COR-L47 (cell line): Measurements from ENCODE around the gene CEP85.
A peak's percentile ranks its signal among the peaks of the same experiment; 100 is the strongest.

Source experiments
- DNase-seq: peaks from one replicate; lab custom pipeline; 2025; lab: John Stamatoyannopoulos, UW

Gene CEP85

GRCh38 chr1:26278303-26278702 lies 44.3 kb downstream of the CEP85 start:
- no peak for DNase-seq

DNA sequence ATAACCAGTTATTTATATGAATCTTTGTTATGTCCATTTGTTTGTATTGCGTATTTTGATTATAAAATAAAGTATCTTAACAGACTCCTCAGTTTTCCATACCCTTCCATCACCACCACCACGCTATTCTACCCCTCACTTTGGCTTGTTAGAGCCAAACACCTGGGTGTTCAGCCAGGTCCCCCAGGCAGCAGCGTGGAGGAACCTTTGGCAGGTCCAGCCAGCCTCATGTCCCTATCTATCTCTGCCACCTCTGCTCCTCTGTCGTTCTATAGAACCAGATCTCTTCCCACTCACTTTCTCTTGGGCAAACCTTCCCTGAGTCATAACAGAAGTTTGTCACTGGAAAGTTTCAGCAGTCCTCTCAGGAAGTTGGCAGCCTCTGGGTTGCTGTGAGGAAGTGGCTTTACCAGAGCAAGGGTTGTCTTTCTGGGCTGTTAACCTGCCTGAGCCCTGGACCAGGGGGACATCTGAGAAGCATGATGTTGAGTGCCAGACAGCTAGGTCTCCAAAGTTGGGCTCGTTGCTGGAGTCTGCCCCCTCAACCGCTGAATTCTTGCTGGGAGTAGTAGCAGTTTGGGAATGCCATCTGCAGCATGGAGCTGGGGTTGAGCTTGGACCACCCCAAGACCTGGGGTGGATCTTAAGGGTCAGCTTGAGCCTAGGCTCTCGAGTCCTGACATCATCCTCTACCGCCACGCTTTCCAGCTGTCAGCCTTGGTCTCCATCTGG lies 44.9 kb downstream of the CEP85 start:
- DNase-seq: no peak

DNA sequence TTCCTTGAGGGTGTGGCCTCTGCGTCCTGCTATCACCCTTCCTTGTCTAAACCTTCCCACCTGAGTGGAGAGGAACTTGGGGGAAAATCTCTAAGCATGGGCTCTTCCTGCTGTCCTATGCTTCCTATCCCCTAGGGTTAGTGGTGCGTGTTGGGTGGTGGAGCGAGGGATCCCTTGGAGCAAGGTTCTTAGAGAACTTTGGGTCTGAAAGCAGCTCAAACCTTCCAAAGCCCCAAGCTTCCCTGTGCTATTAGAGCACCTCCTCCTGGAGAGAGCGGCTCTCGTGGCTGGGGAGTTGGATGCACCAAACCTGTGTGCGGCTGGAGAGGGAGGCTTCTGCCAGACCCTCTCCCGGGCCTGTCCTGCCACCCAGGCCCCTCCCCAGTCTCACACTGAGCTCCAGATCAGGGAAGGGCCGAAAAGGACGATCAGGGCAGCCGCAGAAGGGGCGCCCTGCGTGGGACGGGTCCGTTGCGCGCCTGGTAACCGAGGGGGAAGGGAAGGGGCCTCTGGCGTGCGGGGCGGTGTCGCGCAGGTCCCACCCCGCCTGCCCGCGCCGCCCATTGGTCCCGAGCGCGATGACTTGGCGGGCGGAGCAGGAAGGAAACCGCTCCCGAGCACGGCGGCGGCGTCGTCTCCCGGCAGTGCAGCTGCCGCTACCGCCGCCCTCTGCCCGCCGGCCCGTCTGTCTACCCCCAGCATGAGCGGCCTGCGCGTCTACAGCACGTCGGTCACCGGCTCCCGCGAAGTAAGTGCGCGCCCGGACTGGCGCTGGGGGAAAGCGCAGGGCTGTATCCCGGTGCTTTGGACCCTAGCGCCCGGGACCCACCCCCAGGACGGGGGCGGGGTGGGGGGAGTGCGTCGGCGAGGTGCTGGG lies 45.7 kb downstream of the CEP85 start, which contains the start of gene SH3BGRL3:
TSS of gene SH3BGRL3 (plus strand) at position 631 of the 877 bp plus-strand sequence. CDS start at position 701, 70 bp downstream.
- DNase-seq: peak; percentile 71

GRCh38 chr1:26280333-26281042 lies 46.5 kb downstream of the CEP85 start:
- DNase-seq: no peak

GRCh38 chr1:26281091-26281958 lies 47.3 kb downstream of the CEP85 start:
- no peak for DNase-seq

DNA sequence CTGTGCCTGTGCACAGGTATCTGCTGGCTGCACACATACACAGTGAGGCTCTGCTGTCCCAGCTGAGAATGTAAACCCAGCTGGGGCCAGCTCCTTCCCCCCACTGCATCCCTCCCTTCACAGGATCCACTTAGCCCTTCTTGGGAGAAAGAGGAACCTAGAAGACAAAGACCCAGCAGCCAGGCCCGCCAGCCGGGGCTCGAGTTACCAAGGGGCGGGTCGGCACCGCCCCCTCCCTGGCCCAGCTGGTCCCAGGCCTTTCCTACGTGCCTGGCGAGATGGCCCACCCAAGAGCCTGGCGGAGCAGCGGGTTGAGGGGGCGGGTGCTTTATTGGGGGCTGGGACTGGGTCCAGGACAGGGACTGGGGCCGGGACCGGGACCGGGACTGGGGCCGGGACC lies 48.0 kb downstream of the CEP85 start:
- no peak for DNase-seq

DNA sequence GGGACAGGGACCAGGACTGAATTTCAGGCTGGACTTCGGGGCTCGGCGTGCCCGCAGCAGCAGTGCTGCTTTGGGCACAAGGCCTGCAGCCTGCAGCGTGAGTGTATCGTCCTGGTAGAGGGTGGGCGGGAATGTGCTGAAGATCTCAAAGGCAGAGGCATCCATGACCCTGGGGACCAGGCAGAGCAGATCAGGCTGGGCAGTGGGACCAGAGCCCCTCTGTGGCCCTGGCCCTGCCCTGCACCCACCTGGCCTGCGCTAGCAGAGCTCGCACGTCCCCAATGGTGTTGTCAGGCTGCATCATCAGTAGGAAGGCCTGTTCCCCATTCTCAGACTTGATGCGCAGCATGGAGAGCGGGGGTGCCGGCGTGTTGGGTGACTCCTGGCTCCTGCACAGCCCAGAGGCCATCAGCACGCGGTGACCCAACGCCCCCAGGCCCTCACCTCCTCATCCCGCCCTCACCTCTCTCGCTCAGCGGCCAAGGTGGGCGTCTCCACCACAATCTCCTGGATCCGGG lies 48.5 kb downstream of the CEP85 start:
- no peak for DNase-seq

DNA sequence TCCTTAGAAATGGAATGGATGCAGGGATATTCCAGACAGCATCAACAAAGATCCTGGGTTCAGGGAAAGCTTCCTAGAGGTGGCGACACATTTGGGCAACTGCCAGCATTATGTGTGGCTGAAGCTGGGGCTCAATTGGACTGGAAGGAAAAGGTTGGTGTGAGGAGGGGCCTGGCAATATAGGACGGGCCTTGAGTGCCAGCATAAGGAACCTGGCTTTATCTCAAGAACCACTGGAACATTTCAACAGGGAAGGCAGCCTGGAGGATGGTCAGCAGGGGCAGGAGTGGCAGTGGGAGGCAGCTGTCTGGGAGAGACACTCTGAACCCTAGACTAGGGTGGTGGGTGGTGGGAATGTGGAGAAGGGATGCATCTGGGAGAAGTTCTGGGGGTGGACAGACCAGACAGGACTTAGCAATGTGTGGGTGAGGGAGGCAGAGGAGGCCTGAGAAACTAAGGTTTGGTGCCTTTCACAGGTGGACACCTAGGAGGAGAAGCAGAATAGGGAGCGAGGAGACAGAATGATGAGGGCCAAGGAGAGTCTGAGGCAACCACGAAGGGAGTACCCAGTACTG lies 49.4 kb downstream of the CEP85 start:
- DNase-seq: no peak

- no peak for DNase-seq
Measured at GRCh38 chr1:26283871-26284596, 50.0 kb downstream of the CEP85 start.

- DNase-seq: peak; percentile 26
Measured at GRCh38 chr1:26284597-26285347, 50.8 kb downstream of the CEP85 start.

DNA sequence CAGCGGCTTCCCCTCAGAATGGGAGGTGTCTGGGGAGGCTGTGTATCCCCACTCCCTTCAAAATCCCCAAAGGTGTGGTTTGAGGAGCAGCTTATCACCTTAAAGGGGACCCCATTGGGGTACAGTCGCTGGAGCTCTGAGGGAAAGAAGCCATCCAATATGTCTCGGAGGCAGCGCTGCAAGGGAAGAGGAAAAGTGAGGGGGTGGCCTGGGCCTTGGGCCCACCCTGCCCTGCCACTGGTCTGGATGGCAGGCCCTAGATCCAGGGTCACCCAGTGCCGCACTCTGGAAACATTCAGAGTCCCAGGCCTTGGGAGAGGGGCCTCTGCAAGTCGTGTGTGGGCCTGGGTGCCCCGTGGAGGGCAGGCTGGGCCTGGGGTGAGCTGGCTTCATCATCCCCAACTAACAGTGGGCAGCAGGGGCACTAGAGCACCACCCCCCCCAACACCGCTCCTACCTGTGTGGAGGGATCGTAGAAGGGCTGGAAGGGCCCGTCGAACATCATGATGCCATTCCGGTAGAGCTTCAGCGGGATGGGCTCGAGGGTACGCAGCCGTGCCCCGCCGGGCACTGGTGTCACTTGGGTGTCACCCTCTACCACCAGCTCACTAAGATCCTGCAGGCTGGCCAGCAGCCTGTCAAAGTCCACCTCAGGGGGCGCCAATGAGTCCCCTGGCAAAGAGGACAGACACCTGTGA lies 51.5 kb downstream of the CEP85 start:
- DNase-seq: peak; percentile 22

- no peak for DNase-seq
Measured at GRCh38 chr1:26286064-26286416, 52.0 kb downstream of the CEP85 start.

DNA sequence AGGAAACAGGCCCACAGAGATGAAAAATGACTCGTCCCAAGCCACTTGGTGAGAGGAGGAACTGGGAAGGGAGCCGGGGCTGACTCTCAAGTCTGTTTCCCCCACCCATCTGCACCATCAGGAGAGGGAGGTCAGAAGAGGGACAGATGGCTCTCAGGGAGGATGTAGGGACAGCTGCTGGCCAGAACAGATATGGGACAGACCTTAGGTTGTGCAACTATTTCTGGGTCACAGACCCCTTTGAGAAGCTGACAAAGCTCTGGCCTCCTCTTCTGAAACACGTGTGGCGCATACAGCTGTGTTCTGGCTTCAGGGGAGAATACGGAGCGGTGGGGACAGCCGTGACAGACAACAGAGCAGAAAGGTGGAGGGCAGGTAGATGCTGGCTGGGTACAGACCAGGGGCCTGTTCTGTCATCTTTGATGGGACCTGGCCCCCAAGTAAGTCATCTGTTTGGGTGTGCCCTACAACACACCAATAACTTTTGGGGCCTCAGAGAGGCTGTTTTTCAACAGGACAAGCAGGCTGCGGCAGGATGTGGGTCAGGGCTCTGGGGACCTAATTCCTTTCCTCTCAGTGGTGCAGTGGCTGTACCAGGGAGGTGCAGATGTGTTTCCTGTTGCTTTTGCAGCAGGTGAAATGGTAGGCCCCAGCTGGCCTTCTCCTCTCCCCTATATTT lies 53.2 kb downstream of the CEP85 start:
- DNase-seq: no peak

GRCh38 chr1:26287811-26288210 lies 53.8 kb downstream of the CEP85 start:
- no peak for DNase-seq

GRCh38 chr1:26288311-26288941 lies 54.4 kb downstream of the CEP85 start:
- no peak for DNase-seq

- no peak for DNase-seq
Measured at GRCh38 chr1:26289158-26290059, 55.4 kb downstream of the CEP85 start.
